SH-SY5Y (cell line): ENCODE results near the gene ESRRA.

Experiments
- GATA2 ChIP-seq: IDR thresholded peaks from 2 replicates; pipeline ENCODE4 v1.6.1; 2011; ENCODE audit warnings: mild to moderate bottlenecking, low read depth, low read length
- GATA3 ChIP-seq: IDR thresholded peaks from 2 replicates; pipeline ENCODE4 v1.6.1; 2011; ENCODE audit warnings: low read depth, mild to moderate bottlenecking, low read length, moderate library complexity

- TF ChIP-seq GATA3 (no peak), GATA2 (no peak)
Measured at GRCh38 chr11:64349025-64349387, 43.7 kb downstream of the ESRRA start.
